Psoas muscle (tissue), 8 donors: ENCODE results near the gene SCNN1A. TPM values are rescaled to one million over a fixed set of nuclear protein-coding genes. Genes with fewer than 3 reads are reported as not detected.
"Not testable (repeated sequence)": the region's sequence is repeated elsewhere in the genome, so short reads cannot be mapped to it uniquely, and the experiment has no call there.

Experiments
- ATAC-seq, 4 donors: fragments of 200-7000 bp; cut with Tn5 transposase; one replicate each; pipeline ENCODE4 v1.9.1; 2020; ENCODE audit warnings: moderate library complexity in 3 of 4, mild to moderate bottlenecking in 2 of 4
- DNase-seq, 2 donors: peaks; one replicate each; pipeline ENCODE4 v3.0.0-alpha.2; 2020
- H3K27ac ChIP-seq: fragments of 200-600 bp; one replicate; pipeline ENCODE4 v1.8.0; 2022
- H3K27me3 ChIP-seq, 3 donors: fragments of 200-600 bp in 1 of 3; one replicate each; pipeline versions ENCODE4 v1.6.1 to v1.8.0; 2013 to 2022; ENCODE audit warnings: low read length in 2 of 3, mild to moderate bottlenecking in 2 of 3, moderate library complexity in 1 of 3; ENCODE audit not compliant: insufficient read depth in 3 of 3
- H3K36me3 ChIP-seq, 2 donors: fragments of 200-600 bp in 1 of 2; one replicate each; pipeline versions ENCODE4 v1.6.1 to v1.8.0; 2013 to 2022; ENCODE audit warnings: low read depth in 1 of 2, mild to moderate bottlenecking in 1 of 2, moderate library complexity in 1 of 2; ENCODE audit not compliant: insufficient read depth in 1 of 2
- H3K4me1 ChIP-seq: fragments of 200-600 bp; one replicate; pipeline ENCODE4 v1.8.0; 2022
- H3K4me3 ChIP-seq: fragments of 200-600 bp; one replicate; pipeline ENCODE4 v1.8.0; 2022; ENCODE audit warnings: mild to moderate bottlenecking
- H3K9me3 ChIP-seq: fragments of 200-600 bp; one replicate; pipeline ENCODE4 v1.8.0; 2022
- CTCF ChIP-seq: fragments of 200-600 bp; IDR thresholded peaks from one replicate; pipeline ENCODE4 v1.8.0; 2022; ENCODE audit warnings: antibody characterized with exemption
- WGBS, 3 donors: extraction: QIAGEN DNeasy Blood & Tissue Kit; methylation state at CpG; one replicate each; pipeline versions ENCODE4 v1.1.6 to v1.1.7; 2013; 5-methylcytosine and 5-hydroxymethylcytosine counted together
- intact Hi-C, 2 donors: fragments of 100-400 bp; cut with DNase I; formaldehyde crosslinking; loops; one replicate each; pipeline versions ENCODE4 v1.11.0 to v1.14.2; 2022
- polyA plus RNA-seq, 3 donors: library from polyadenylated mRNA; stranded (reverse); fragments of 200-250 nt; gene quantifications; one replicate each; pipeline ENCODE4 v1.2.3, GENCODE V29; 2013
- total RNA-seq, 4 donors: library from RNA; stranded (reverse); fragmentation: NEBNext Ultra II Directional in 2 of 4; extraction: Animal tissue kit (Norgen Biotek cat#: 25700) in 2 of 4; gene quantifications; one replicate each; pipeline versions ENCODE4 v1.2.1 to v1.2.4, GENCODE V29; 2021 to 2023
- donor health status: healthy with polysubstance abuse.
- donor health status: DM: no; HTN: no; CAD: no; lungs with moderate emphysema.
- donor health status: Bipolar disorder and iron deficiency.
- donor health status: healthy.
- donor health status: DM: yes; HTN: yes; CAD: no.
- donor health status: DM: no; HTN: no; CAD: no.
- donor health status: DM: no; HTN: no; CAD: no.
- donor health status: DM: yes; HTN: yes; CAD: no.

SCNN1A gene
- total and polyA plus RNA-seq, 7 donors, result 0.03 to 0.57 (median 0.39) TPM

- DNase-seq, result no peak
- Histone ChIP-seq H3K9me3 (no peaks in the 10 kb centered on the region), H3K27ac (peak overlapping the region; percentile 0), H3K4me1 (peaks cover 18% of the 10 kb centered on the region), H3K36me3 (no peaks in the 10 kb centered on the region), H3K4me3 (no peak overlapping the region), H3K27me3 (no peaks in the 10 kb centered on the region)
- peak in 2 of 4 donors; percentile 24 to 31 for ATAC-seq
- no peak for TF ChIP-seq CTCF
- 75 to 81% (median 76%) methylated on average over 10 of the region's 10 CpGs for WGBS, 3 donors
- intact Hi-C loops, result no loop called here
Observed at GRCh38 chr12:6345319-6346091, 29.9 kb downstream of the SCNN1A start.

- Histone ChIP-seq H3K27ac (peak overlapping the region; percentile 88), H3K4me1 (peaks cover 21% of the 10 kb centered on the region)
- 97 to 99% (median 97%) methylated on average over 11 of the region's 11 CpGs for WGBS, 3 donors
- intact Hi-C loops, result loop anchor here in 1 of 2 donors (5.0 kb wide), 1 partner anchor 193 kb away; no protein-coding TSS in a partner anchor
- not testable (repeated sequence) for H3K36me3 ChIP-seq, H3K4me3 ChIP-seq, ATAC-seq, H3K27me3 ChIP-seq, DNase-seq, H3K9me3 ChIP-seq
Observed at GRCh38 chr12:6344101-6344660, 31.2 kb downstream of the SCNN1A start.

GRCh38 chr12:6343518-6343917 lies 31.8 kb downstream of the SCNN1A start:
- H3K4me3 ChIP-seq, result no peak overlapping the region
- WGBS, 3 donors, result 38 to 56% (median 50%) methylated on average over 5 of the region's 5 CpGs
- intact Hi-C loops, result loop anchor here (2.0 to 5.0 kb wide), 2 partner anchors 39 to 194 kb away; no protein-coding TSS in a partner anchor
- DNase-seq, result no peak
- peaks cover 28% of the 10 kb centered on the region for H3K4me1 ChIP-seq
- peaks cover 2 to 7% of the 10 kb centered on the region in 2 donors for H3K36me3 ChIP-seq
- no peaks in the 10 kb centered on the region for H3K27me3 ChIP-seq
- no peak for ATAC-seq
- H3K27ac ChIP-seq, result peak overlapping the region; percentile 88
- H3K9me3 ChIP-seq, result no peaks in the 10 kb centered on the region
- TF ChIP-seq CTCF, result no peak

GRCh38 chr12:6342140-6342889 lies 33.0 kb downstream of the SCNN1A start:
- WGBS, 3 donors, result 20 to 48% (median 30%) methylated on average over 6 to 7 of the region's 7 CpGs
- Histone ChIP-seq H3K36me3 (peaks cover 2 to 7% of the 10 kb centered on the region in 2 donors), H3K9me3 (no peaks in the 10 kb centered on the region), H3K4me3 (peak overlapping the region; percentile 99), H3K4me1 (peaks cover 40% of the 10 kb centered on the region), H3K27ac (peak overlapping the region; percentile 88), H3K27me3 (no peaks in the 10 kb centered on the region)
- DNase-seq (no peak), ATAC-seq (peak in 3 of 4 donors; percentile 3 to 47 (median 17))
- no peak for TF ChIP-seq CTCF
- intact Hi-C loops, result loop anchor here (2.0 to 5.0 kb wide), 2 partner anchors 40 to 195 kb away; no protein-coding TSS in a partner anchor
